Psoas muscle (tissue), 8 donors: ENCODE data around the gene HPSE2. TPM values are rescaled to one million over a fixed set of nuclear protein-coding genes. Genes with fewer than 3 reads are reported as not detected.

Experiments
- ATAC-seq, 4 donors: fragments of 200-7000 bp; cut with Tn5 transposase; one replicate each; pipeline ENCODE4 v1.9.1; 2020; ENCODE audit warnings: moderate library complexity in 3 of 4, mild to moderate bottlenecking in 2 of 4
- DNase-seq, 2 donors: peaks; one replicate each; pipeline ENCODE4 v3.0.0-alpha.2; 2020
- H3K27ac ChIP-seq: fragments of 200-600 bp; one replicate; pipeline ENCODE4 v1.8.0; 2022
- H3K27me3 ChIP-seq, 3 donors: fragments of 200-600 bp in 1 of 3; one replicate each; pipeline versions ENCODE4 v1.6.1 to v1.8.0; 2013 to 2022; ENCODE audit warnings: low read length in 2 of 3, mild to moderate bottlenecking in 2 of 3, moderate library complexity in 1 of 3; ENCODE audit not compliant: insufficient read depth in 3 of 3
- H3K36me3 ChIP-seq, 2 donors: fragments of 200-600 bp in 1 of 2; one replicate each; pipeline versions ENCODE4 v1.6.1 to v1.8.0; 2013 to 2022; ENCODE audit warnings: low read depth in 1 of 2, mild to moderate bottlenecking in 1 of 2, moderate library complexity in 1 of 2; ENCODE audit not compliant: insufficient read depth in 1 of 2
- H3K4me1 ChIP-seq: fragments of 200-600 bp; one replicate; pipeline ENCODE4 v1.8.0; 2022
- H3K4me3 ChIP-seq: fragments of 200-600 bp; one replicate; pipeline ENCODE4 v1.8.0; 2022; ENCODE audit warnings: mild to moderate bottlenecking
- H3K9me3 ChIP-seq: fragments of 200-600 bp; one replicate; pipeline ENCODE4 v1.8.0; 2022
- CTCF ChIP-seq: fragments of 200-600 bp; IDR thresholded peaks from one replicate; pipeline ENCODE4 v1.8.0; 2022; ENCODE audit warnings: antibody characterized with exemption
- WGBS, 3 donors: extraction: QIAGEN DNeasy Blood & Tissue Kit; methylation state at CpG; one replicate each; pipeline versions ENCODE4 v1.1.6 to v1.1.7; 2013; 5-methylcytosine and 5-hydroxymethylcytosine counted together
- intact Hi-C, 2 donors: fragments of 100-400 bp; cut with DNase I; formaldehyde crosslinking; loops; one replicate each; pipeline versions ENCODE4 v1.11.0 to v1.14.2; 2022
- polyA plus RNA-seq, 3 donors: library from polyadenylated mRNA; stranded (reverse); fragments of 200-250 nt; gene quantifications; one replicate each; pipeline ENCODE4 v1.2.3, GENCODE V29; 2013
- total RNA-seq, 4 donors: library from RNA; stranded (reverse); fragmentation: NEBNext Ultra II Directional in 2 of 4; extraction: Animal tissue kit (Norgen Biotek cat#: 25700) in 2 of 4; gene quantifications; one replicate each; pipeline versions ENCODE4 v1.2.1 to v1.2.4, GENCODE V29; 2021 to 2023
- donor health status: healthy with polysubstance abuse.
- donor health status: DM: no; HTN: no; CAD: no; lungs with moderate emphysema.
- donor health status: Bipolar disorder and iron deficiency.
- donor health status: healthy.
- donor health status: DM: yes; HTN: yes; CAD: no.
- donor health status: DM: no; HTN: no; CAD: no.
- donor health status: DM: no; HTN: no; CAD: no.
- donor health status: DM: yes; HTN: yes; CAD: no.

The HPSE2 gene
- total and polyA plus RNA-seq, 7 donors = 0.01 to 0.17 (median 0.03) TPM; not detected in 4

GRCh38 chr10:98461500-98461842 is 774.2 kb downstream of the HPSE2 start:
- no peak for TF ChIP-seq CTCF
- Histone ChIP-seq H3K27ac (peak overlapping the region; percentile 34), H3K27me3 (no peaks in the 10 kb centered on the region), H3K4me1 (peaks cover 7% of the 10 kb centered on the region), H3K36me3 (no peaks in the 10 kb centered on the region), H3K4me3 (no peak overlapping the region), H3K9me3 (no peaks in the 10 kb centered on the region)
- WGBS, 3 donors = 92 to 94% (median 93%) methylated on average over 3 of the region's 3 CpGs
- intact Hi-C loops = no loop called here
- ATAC-seq (no peak), DNase-seq (no peak)

DNA sequence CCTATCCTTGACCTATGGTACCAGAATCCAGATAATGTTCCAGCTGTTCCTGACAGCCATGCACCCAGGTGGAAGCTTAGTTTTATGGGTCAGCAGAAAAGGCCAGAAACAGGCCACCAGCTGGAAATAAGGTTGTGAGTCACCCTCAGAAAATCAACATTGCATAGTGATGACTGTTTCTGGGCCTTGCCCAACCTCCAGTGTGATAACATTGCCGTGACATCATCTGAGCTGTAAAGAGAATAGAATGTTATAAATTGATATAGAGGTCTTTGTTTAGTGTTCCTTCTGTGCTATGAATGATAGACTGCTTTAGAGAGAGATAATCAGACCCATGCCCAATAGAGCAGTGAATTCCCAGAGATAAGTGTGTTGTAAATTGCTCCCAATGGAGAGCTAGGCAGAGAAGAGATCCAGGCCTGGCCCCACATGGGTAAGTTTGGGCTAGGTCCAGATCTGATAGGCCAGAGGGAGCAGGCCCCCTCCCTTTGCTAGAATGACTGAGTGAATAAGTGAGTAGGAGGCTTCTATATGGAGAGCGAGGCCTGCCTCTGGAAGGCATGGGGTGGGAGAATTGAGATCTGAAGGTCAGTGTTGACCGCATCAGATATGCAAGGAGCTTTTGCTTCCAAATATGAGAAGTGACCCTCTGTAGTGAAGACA is 774.7 kb downstream of the HPSE2 start:
- Histone ChIP-seq H3K36me3 (no peaks in the 10 kb centered on the region), H3K9me3 (no peaks in the 10 kb centered on the region), H3K27ac (peak overlapping the region; percentile 34), H3K4me3 (no peak overlapping the region), H3K4me1 (peaks cover 7% of the 10 kb centered on the region), H3K27me3 (no peaks in the 10 kb centered on the region)
- ATAC-seq (peak; percentile 86 to 94 (median 90)), DNase-seq (no peak)
- no peak for TF ChIP-seq CTCF
- WGBS, 3 donors = 71 to 73% (median 73%) methylated on average over 3 of the region's 3 CpGs
- intact Hi-C loops = no loop called here

DNA sequence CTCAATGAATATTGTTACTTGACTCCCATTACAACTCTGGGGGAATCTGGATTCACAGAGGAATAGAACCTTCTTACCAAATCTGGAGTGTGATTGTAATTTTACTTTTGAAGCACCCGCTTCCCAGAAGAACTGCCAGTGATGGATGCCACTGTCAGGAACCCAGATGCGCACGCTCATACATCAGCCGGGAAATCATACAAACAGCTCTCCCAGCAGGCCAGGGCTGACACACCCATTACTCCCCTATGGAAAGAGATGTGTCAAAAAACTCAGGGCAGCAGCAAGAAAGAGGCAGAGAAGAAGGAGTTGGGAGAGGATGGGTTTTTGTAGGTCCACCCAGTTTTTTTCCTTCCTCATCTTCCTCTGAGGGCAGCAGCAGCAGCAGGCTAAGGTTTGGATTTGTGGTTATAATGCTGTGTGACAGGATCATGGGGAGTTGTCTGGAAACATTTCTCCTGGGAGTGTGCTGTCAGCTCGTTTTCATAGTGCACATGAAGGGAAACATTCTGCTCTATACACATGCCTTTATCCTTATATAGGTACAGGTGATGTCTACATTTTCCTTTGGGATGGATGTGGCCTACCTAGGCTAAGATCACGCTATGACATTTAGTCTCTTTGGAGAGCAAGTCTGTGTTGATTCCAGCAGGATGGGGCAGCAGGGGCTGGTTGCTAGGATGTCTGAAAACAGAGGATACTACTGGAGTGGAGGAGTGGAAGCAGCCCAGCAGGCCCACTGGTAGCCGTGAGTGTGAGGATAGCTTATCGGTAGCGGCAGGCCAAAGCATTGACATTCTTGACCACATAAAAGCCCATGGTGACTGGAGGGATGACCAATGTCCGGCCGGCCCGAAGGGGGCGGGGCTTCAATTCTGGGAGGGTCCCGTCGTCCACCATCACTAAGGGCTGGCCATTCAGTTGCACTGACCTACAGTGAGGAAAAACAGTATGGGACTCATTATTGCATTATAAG is 776.6 kb downstream of the HPSE2 start:
- no peak overlapping the region for H3K27ac ChIP-seq
- peaks cover 7% of the 10 kb centered on the region for H3K4me1 ChIP-seq
- TF ChIP-seq CTCF = no peak
- no peak overlapping the region for H3K4me3 ChIP-seq
- no peaks in the 10 kb centered on the region for H3K27me3 ChIP-seq
- DNase-seq = no peak
- no peaks in the 10 kb centered on the region for H3K36me3 ChIP-seq
- 86 to 90% (median 89%) methylated on average over 15 of the region's 15 CpGs for WGBS, 3 donors
- no peak for ATAC-seq
- intact Hi-C loops = no loop called here
- H3K9me3 ChIP-seq = no peaks in the 10 kb centered on the region

- WGBS, 3 donors = 46 to 54% (median 49%) methylated on average over 7 to 8 of the region's 8 CpGs
- H3K4me3 ChIP-seq = no peak overlapping the region
- H3K27me3 ChIP-seq = no peaks in the 10 kb centered on the region
- DNase-seq (no peak), ATAC-seq (no peak)
- H3K36me3 ChIP-seq = no peaks in the 10 kb centered on the region
- H3K4me1 ChIP-seq = peaks cover 7% of the 10 kb centered on the region
- H3K27ac ChIP-seq = no peak overlapping the region
- intact Hi-C loops = no loop called here
- no peaks in the 10 kb centered on the region for H3K9me3 ChIP-seq
- TF ChIP-seq CTCF = no peak
Observed at GRCh38 chr10:98457721-98458120, 777.9 kb downstream of the HPSE2 start.
